Vagina (tissue), 2 donors: Measurements from ENCODE around the gene POP5.
"Not testable (repeated sequence)": the region's sequence is repeated elsewhere in the genome, so short reads cannot be mapped to it uniquely, and the experiment has no call there.

Source experiments
- POLR2A ChIP-seq, 2 donors: fragments of 450-650 bp; IDR thresholded peaks; one replicate each; pipeline ENCODE4 v1.6.1; 2017; ENCODE audit warnings: antibody characterized with exemption in 2 of 2, mild to moderate bottlenecking in 2 of 2, moderate library complexity in 2 of 2
- POLR2AphosphoS5 ChIP-seq, 2 donors: sonication (generic); formaldehyde crosslinking; IDR thresholded peaks; one replicate each; pipeline ENCODE4 v1.9.0; 2017; ENCODE audit warnings: antibody characterized with exemption in 2 of 2, mild to moderate bottlenecking in 2 of 2, low read depth in 1 of 2; ENCODE audit not compliant: insufficient read depth in 1 of 2
- TF ChIP-seq, protein P1 (sequence below), 3 experiments: fragments of 450-650 bp in 2 of 3; fragments of 200-600 bp in 1 of 3; sonication (generic) in 1 of 3; IDR thresholded peaks; one replicate each; pipeline ENCODE4 v1.5.1; 2017 to 2019; ENCODE audit warnings: antibody characterized with exemption in 3 of 3, mild to moderate bottlenecking in 2 of 3, moderate library complexity in 2 of 3

DNA sequence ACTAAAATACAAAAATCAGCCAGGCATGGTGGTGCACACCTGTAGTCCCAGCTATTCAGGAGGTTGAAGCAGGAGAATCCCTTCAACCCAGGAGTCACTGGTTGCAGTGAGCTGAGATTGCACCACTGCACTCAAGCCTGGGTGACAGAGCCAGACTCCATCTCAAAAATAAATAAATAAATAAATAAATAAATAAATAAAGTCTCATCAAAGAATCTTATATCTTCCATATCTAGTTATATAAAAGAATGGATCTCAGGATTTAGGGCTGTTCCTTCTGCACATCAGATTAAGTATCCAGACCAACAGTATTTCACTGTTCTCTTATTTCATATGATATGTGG is 50.8 kb downstream of the POP5 start:
- TF ChIP-seq POLR2A (IDR thresholded peaks at IDR 0.05); POLR2AphosphoS5 (IDR thresholded peaks at IDR 0.05; ENCODE audit: insufficient read depth in 1 of 2, low read depth in 1 of 2): not testable (repeated sequence)
- TF ChIP-seq, protein P1, sequence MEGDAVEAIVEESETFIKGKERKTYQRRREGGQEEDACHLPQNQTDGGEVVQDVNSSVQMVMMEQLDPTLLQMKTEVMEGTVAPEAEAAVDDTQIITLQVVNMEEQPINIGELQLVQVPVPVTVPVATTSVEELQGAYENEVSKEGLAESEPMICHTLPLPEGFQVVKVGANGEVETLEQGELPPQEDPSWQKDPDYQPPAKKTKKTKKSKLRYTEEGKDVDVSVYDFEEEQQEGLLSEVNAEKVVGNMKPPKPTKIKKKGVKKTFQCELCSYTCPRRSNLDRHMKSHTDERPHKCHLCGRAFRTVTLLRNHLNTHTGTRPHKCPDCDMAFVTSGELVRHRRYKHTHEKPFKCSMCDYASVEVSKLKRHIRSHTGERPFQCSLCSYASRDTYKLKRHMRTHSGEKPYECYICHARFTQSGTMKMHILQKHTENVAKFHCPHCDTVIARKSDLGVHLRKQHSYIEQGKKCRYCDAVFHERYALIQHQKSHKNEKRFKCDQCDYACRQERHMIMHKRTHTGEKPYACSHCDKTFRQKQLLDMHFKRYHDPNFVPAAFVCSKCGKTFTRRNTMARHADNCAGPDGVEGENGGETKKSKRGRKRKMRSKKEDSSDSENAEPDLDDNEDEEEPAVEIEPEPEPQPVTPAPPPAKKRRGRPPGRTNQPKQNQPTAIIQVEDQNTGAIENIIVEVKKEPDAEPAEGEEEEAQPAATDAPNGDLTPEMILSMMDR (IDR thresholded peaks at IDR 0.05): not testable (repeated sequence)
